ENCODE results near the gene MPZL1. TPM values are rescaled to one million over a fixed set of nuclear protein-coding genes. Genes with fewer than 3 reads are reported as not detected.

The MPZL1 gene
- total and polyA plus RNA-seq, 2 donors (not counting 1 experiment from before 2014, with no cell fraction given), result 81.4 to 158 TPM

DNA sequence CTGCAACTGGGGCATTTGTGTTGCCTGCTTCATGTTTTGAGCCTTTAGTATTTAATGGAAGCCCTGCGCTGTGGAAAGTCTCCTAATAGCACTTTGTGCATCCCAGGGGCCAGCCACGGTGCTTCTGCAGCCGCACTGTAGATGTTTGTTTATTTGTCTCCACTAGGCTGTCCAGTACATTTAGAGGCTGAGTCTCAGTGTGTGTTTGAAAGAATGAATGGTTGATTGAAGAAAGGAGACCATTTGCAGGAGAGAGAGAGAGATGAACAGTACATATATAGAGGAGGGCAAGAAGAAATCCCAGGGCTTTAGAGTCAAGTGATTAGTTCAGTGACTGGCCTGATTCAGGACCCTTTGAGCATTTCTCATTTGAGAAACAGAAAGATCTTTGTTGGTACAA lies 33.9 kb downstream of the MPZL1 start:
- TF ChIP-seq EZH2 (IDR thresholded peaks at IDR 0.05; ENCODE audit: low read length, missing control alignments), result no peak
- TF ChIP-seq, protein P1, sequence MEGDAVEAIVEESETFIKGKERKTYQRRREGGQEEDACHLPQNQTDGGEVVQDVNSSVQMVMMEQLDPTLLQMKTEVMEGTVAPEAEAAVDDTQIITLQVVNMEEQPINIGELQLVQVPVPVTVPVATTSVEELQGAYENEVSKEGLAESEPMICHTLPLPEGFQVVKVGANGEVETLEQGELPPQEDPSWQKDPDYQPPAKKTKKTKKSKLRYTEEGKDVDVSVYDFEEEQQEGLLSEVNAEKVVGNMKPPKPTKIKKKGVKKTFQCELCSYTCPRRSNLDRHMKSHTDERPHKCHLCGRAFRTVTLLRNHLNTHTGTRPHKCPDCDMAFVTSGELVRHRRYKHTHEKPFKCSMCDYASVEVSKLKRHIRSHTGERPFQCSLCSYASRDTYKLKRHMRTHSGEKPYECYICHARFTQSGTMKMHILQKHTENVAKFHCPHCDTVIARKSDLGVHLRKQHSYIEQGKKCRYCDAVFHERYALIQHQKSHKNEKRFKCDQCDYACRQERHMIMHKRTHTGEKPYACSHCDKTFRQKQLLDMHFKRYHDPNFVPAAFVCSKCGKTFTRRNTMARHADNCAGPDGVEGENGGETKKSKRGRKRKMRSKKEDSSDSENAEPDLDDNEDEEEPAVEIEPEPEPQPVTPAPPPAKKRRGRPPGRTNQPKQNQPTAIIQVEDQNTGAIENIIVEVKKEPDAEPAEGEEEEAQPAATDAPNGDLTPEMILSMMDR (conservative IDR thresholded peaks at IDR 0.05 in 1 of 2, IDR thresholded peaks at IDR 0.05 in 1 of 2; ENCODE audit: low read depth in 1 of 2, low read length in 2 of 2), result no peak
- DNase-seq (ENCODE audit: low read depth in 2 of 2), result no peak
- Histone ChIP-seq H3K4me2 (ENCODE audit: extremely low read depth, insufficient read depth, low read length) (no peak overlapping the region), H3K9me3 (ENCODE audit: control insufficient read depth, insufficient read depth, low read depth, low read length) (no peaks in the 10 kb centered on the region), H2AFZ (ENCODE audit: low read length) (no peak overlapping the region), H3K27me3 (ENCODE audit: control insufficient read depth, insufficient read depth, low read length) (no peaks in the 10 kb centered on the region), H3K4me1 (ENCODE audit: control insufficient read depth, extremely low read depth, insufficient read depth, low read length) (peaks cover 10% of the 10 kb centered on the region), H3K4me3 (replicated peaks in 1 of 4; ENCODE audit: control extremely low read depth in 1 of 4, insufficient read depth in 1 of 4, low read depth in 3 of 4, low read length in 4 of 4) (no peak overlapping the region), H3K9ac (ENCODE audit: insufficient read depth, low read length) (no peak overlapping the region), H3K36me3 (ENCODE audit: control insufficient read depth, insufficient read depth, low read length) (no peaks in the 10 kb centered on the region), H3K79me2 (ENCODE audit: control insufficient read depth, insufficient read depth, low read length) (peaks cover 46% of the 10 kb centered on the region), H3K27ac (ENCODE audit: insufficient read depth, low read length) (no peak overlapping the region), H4K20me1 (ENCODE audit: control insufficient read depth, extremely low read depth, insufficient read depth, low read length) (no peaks in the 10 kb centered on the region)

DNA sequence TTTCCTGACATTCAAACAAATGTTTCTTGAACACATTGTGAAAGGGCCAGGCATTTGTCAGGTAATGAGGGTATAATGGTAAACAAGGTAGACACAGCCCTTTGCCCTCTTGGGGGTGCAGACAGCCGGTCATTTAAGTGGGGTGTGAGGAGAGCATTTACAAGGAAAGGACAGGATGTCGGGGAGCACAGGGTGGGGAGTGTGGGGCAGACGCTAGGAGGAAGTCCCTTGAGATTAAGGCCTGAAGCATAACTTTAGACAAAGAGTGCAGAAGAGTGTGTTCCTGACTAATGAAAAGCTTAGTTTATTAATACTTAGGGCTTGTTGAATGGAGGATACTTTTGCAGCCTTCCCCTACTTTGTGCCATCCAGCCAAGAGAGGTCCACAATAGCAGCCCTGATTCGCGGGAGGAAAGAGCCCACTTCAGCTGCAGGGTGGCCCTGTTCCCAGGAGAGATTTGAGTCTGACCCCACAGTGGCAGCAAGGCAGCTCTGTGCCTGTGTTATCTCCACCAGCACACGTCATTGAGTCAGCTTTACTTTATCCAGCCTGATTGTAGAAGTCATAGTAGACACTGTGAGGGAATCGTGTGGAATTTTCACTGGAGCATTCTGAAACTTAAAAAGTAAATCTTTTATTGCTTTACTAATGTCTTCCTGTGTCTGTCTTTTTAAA lies 35.1 kb downstream of the MPZL1 start:
- Histone ChIP-seq H3K27me3 (ENCODE audit: control insufficient read depth, insufficient read depth, low read length) (no peaks in the 10 kb centered on the region), H3K4me2 (ENCODE audit: extremely low read depth, insufficient read depth, low read length) (no peak overlapping the region), H3K4me3 (replicated peaks in 1 of 4; ENCODE audit: control extremely low read depth in 1 of 4, insufficient read depth in 1 of 4, low read depth in 3 of 4, low read length in 4 of 4) (no peak overlapping the region), H3K36me3 (ENCODE audit: control insufficient read depth, insufficient read depth, low read length) (no peaks in the 10 kb centered on the region), H3K9me3 (ENCODE audit: control insufficient read depth, insufficient read depth, low read depth, low read length) (no peaks in the 10 kb centered on the region), H3K4me1 (ENCODE audit: control insufficient read depth, extremely low read depth, insufficient read depth, low read length) (peaks cover 13% of the 10 kb centered on the region), H3K79me2 (ENCODE audit: control insufficient read depth, insufficient read depth, low read length) (peaks cover 46% of the 10 kb centered on the region), H3K27ac (ENCODE audit: insufficient read depth, low read length) (no peak overlapping the region), H2AFZ (ENCODE audit: low read length) (no peak overlapping the region), H3K9ac (ENCODE audit: insufficient read depth, low read length) (no peak overlapping the region), H4K20me1 (ENCODE audit: control insufficient read depth, extremely low read depth, insufficient read depth, low read length) (no peaks in the 10 kb centered on the region)
- DNase-seq (ENCODE audit: low read depth in 2 of 2), result peak in 1 of 2 donors; percentile 60
- TF ChIP-seq, protein P1 (conservative IDR thresholded peaks at IDR 0.05 in 1 of 2, IDR thresholded peaks at IDR 0.05 in 1 of 2; ENCODE audit: low read depth in 1 of 2, low read length in 2 of 2), result no peak
- no peak for TF ChIP-seq EZH2 (IDR thresholded peaks at IDR 0.05; ENCODE audit: low read length, missing control alignments)

DNA sequence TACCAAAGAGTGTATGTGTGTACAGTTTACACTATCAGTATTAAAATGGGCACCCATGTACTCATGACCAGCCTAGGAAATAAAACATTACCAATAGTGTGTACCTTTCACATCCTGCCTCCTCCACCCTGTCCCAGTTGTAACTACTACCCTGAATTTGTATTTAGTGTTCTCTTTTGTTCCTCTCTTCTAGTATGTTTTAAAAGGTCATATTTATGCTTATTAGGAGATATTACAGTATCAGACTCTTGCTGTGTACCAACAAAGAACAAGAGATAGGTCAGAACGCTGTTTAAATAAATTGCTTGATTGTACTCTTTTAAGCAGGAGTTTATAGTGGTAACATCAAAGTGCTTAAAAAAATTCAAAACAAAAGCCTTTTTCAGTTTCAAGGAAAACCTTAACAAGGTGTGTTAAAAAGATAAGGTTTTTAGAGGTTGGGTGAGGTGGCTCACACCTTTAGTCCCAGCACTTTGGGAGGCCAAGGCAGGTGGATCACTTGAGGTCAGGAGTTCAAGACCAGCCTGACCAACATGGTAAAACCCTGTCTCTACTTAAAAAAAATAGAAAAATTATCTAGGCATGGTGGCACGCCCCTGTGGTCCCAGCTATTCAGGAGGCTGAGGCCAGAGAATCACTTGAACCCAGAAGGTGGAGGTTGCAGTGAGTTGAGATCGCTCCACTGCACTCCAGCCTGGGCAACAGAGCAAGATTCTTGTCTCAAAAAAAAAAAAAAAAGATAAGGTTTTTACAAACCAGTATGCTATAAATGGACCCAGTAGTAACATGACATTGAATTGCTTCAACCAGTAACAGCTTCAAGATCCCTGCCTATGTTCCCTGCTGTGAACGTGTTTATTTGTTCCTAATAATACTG lies 35.9 kb downstream of the MPZL1 start:
- H3K36me3 ChIP-seq (ENCODE audit: control insufficient read depth, insufficient read depth, low read length), result no peaks in the 10 kb centered on the region
- TF ChIP-seq, protein P1 (conservative IDR thresholded peaks at IDR 0.05 in 1 of 2, IDR thresholded peaks at IDR 0.05 in 1 of 2; ENCODE audit: low read depth in 1 of 2, low read length in 2 of 2), result no peak
- no peak overlapping the region for H3K4me2 ChIP-seq (ENCODE audit: extremely low read depth, insufficient read depth, low read length)
- H2AFZ ChIP-seq (ENCODE audit: low read length), result no peak overlapping the region
- H3K9me3 ChIP-seq (ENCODE audit: control insufficient read depth, insufficient read depth, low read depth, low read length), result no peaks in the 10 kb centered on the region
- H3K79me2 ChIP-seq (ENCODE audit: control insufficient read depth, insufficient read depth, low read length), result peaks cover 43% of the 10 kb centered on the region
- H3K4me1 ChIP-seq (ENCODE audit: control insufficient read depth, extremely low read depth, insufficient read depth, low read length), result peaks cover 9% of the 10 kb centered on the region
- no peak overlapping the region for H3K27ac ChIP-seq (ENCODE audit: insufficient read depth, low read length)
- DNase-seq (ENCODE audit: low read depth in 2 of 2), result no peak
- H3K4me3 ChIP-seq (replicated peaks in 1 of 4; ENCODE audit: control extremely low read depth in 1 of 4, insufficient read depth in 1 of 4, low read depth in 3 of 4, low read length in 4 of 4), result no peak overlapping the region
- H3K9ac ChIP-seq (ENCODE audit: insufficient read depth, low read length), result no peak overlapping the region
- H4K20me1 ChIP-seq (ENCODE audit: control insufficient read depth, extremely low read depth, insufficient read depth, low read length), result no peaks in the 10 kb centered on the region
- no peaks in the 10 kb centered on the region for H3K27me3 ChIP-seq (ENCODE audit: control insufficient read depth, insufficient read depth, low read length)
